Common myeloid progenitor, CD34-positive (primary cell): ENCODE measurements around the gene PLEKHA3.
"Not testable (repeated sequence)": the region's sequence is repeated elsewhere in the genome, so short reads cannot be mapped to it uniquely, and the experiment has no call there.

Source experiments
- CTCF ChIA-PET: fragments of 350-600 bp; sonication (Branson Sonifier 250); formaldehyde crosslinking; loops from one replicate; lab custom pipeline; 2021; ENCODE audit warnings: antibody characterized with exemption; lab: Charles Lee
- POLR2A ChIA-PET: fragments of 350-600 bp; sonication (Branson Sonifier 250); formaldehyde crosslinking; loops from one replicate; lab custom pipeline; 2021; ENCODE audit warnings: antibody characterized with exemption; lab: Charles Lee
- DNase-seq, 3 donors: peaks; one replicate each; pipeline versions ENCODE4 v3.0.0 to v3.0.0-alpha.2; 2013
- H3K27ac ChIP-seq, 2 experiments: 1 replicate in 1 of 2; 2 replicates in 1 of 2; pipeline ENCODE4 v1.7.0; 2013; ENCODE audit warnings: inconsistent platforms in 2 of 2, low read length in 2 of 2, mild to moderate bottlenecking in 2 of 2, low read depth in 1 of 2, moderate library complexity in 1 of 2; ENCODE audit not compliant: severe bottlenecking in 2 of 2, insufficient read depth in 1 of 2, poor library complexity in 1 of 2
- H3K27me3 ChIP-seq, 5 experiments: replicated peaks in 2 of 5; 1 replicate in 3 of 5; 2 replicates in 2 of 5; pipeline versions ENCODE4 v1.6.1 to v1.7.0; 2013; ENCODE audit warnings: low read length in 4 of 5, mild to moderate bottlenecking in 2 of 5, moderate library complexity in 2 of 5, inconsistent platforms in 1 of 5; ENCODE audit not compliant: insufficient read depth in 5 of 5, control insufficient read depth in 4 of 5
- H3K36me3 ChIP-seq, 4 experiments: 1 replicate in 2 of 4; 2 replicates in 2 of 4; pipeline versions ENCODE4 v1.6.1 to v1.7.0; 2013; ENCODE audit warnings: low read length in 3 of 4, control low read depth in 1 of 4, mild to moderate bottlenecking in 1 of 4; ENCODE audit not compliant: control insufficient read depth in 4 of 4, insufficient read depth in 4 of 4
- H3K4me1 ChIP-seq, 4 experiments: 1 replicate in 3 of 4; 2 replicates in 1 of 4; pipeline versions ENCODE4 v1.6.1 to v1.7.1; 2013; ENCODE audit warnings: low read length in 3 of 4, mild to moderate bottlenecking in 3 of 4, control low read depth in 1 of 4, inconsistent platforms in 1 of 4, moderate library complexity in 1 of 4; ENCODE audit not compliant: control insufficient read depth in 4 of 4, insufficient read depth in 4 of 4; ENCODE audit errors: control extremely low read depth in 1 of 4
- H3K4me3 ChIP-seq, 7 experiments: 1 replicate in 4 of 7; 2 replicates in 3 of 7; pipeline versions ENCODE4 v1.5.1 to v1.7.0; 2013; ENCODE audit warnings: mild to moderate bottlenecking in 7 of 7, low read length in 6 of 7, moderate library complexity in 6 of 7, inconsistent platforms in 2 of 7, low read depth in 2 of 7, control low read depth in 1 of 7; ENCODE audit not compliant: insufficient read depth in 4 of 7, control insufficient read depth in 1 of 7; ENCODE audit errors: extremely low read depth in 1 of 7
- H3K9me3 ChIP-seq, 5 experiments: 1 replicate in 4 of 5; 2 replicates in 1 of 5; pipeline versions ENCODE4 v1.6.1 to v1.7.1; 2013; ENCODE audit warnings: low read length in 4 of 5, mild to moderate bottlenecking in 2 of 5, inconsistent platforms in 1 of 5, low read depth in 1 of 5, moderate library complexity in 1 of 5; ENCODE audit not compliant: control insufficient read depth in 4 of 5, insufficient read depth in 2 of 5; ENCODE audit errors: control extremely low read depth in 1 of 5
- WGBS: methylation state at CpG from one replicate; pipeline ENCODE4 v1.1.5; 2013; ENCODE audit not compliant: insufficient coverage; 5-methylcytosine and 5-hydroxymethylcytosine counted together

The PLEKHA3 gene

DNA sequence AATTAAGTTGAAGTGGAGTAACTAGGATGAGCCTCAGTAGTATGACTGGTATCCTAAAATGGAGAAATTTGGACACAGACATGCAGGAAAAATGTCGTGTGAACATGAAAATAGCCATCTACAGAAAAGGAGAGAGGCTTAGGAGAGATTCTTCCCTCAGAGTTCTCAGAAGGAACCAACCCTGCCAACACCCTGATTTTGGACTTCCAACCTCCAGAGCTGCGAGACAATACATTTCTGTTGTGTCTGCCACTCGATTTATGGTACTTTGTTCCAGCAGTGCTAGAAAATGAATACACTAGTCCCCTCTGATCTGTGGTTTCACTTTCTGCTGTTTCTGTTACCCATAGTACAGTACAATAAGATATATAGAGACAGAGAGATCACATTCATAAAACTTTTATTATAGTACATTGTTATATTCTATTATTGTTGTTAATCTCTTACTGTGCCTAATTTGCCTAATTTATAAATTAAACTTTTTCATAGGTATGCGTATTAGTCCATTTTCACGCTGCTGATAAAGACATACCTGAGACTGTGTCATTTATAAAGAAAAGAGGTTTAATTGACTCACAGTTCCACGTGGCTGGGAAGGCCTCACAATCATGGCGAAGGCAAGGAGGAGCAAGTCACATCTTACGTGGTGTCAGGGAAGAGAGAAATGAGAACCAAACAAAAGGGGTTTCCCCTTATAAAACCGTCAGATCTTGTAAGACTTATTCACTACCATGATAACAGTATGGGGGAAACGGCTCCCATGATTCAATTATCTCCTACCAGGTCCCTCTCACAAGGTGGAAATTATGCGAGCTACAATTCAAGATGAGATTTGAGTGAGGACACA lies 41.3 kb downstream of the PLEKHA3 start:
- POLR2A ChIA-PET = no interaction called here
- WGBS = 97% methylated on average over 9 of the region's 11 CpGs
- H3K9me3 ChIP-seq = no peaks in the 10 kb centered on the region
- CTCF ChIA-PET = interaction anchor here (1.2 kb wide), 1 partner anchor 19 kb away, joined by 3 read pairs; no protein-coding TSS in a partner anchor
- H3K27ac ChIP-seq = no peak overlapping the region
- no peak overlapping the region for H3K4me3 ChIP-seq
- peaks cover 0 to 13% (median 10%) of the 10 kb centered on the region in 4 experiments for H3K36me3 ChIP-seq
- H3K27me3 ChIP-seq = no peaks in the 10 kb centered on the region
- peaks cover 5 to 14% (median 9%) of the 10 kb centered on the region in 4 experiments for H3K4me1 ChIP-seq
- no peak for DNase-seq

DNA sequence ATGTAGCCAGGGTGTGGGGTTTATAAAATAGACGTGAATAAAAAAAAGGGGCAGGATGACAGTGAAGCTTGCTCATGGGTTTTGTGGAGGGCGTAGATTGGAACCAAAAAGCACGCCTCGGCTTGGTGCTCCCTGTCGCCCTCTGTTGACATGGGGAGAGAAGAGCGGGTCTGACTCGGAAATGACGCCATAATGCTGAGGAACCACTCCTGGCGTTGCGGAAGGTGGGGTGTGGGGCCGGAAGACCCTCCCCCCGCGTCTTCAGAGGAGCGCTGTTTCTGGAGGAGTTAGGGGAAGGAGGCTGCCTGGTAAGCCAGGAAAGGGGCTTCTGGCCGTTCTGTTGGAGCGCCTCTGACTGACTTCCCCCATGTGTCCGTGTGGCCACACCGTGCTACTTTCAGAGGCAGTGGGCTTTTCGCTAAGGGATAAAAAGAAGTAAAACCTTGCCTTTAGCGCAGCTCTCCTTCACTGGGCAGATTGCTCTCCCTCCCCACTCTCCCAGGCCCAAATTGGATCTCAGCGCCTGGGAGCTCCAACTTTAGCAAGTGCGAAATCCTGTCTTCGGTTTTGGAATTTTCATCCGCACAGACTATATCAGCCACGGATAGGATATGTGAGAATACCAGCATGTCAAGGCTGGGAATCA lies 42.8 kb downstream of the PLEKHA3 start:
- peaks cover 3 to 12% (median 8%) of the 10 kb centered on the region in 4 experiments for H3K36me3 ChIP-seq
- DNase-seq = peak; percentile 92 to 95 (median 95)
- no peaks in the 10 kb centered on the region for H3K27me3 ChIP-seq
- 22% methylated on average over 22 of the region's 25 CpGs for WGBS
- H3K4me1 ChIP-seq = peaks cover 5 to 14% (median 9%) of the 10 kb centered on the region in 4 experiments
- H3K27ac ChIP-seq = peak overlapping the region; percentile 64 to 88
- no peaks in the 10 kb centered on the region for H3K9me3 ChIP-seq
- CTCF ChIA-PET = interaction anchor here (0.8 to 1.9 kb wide), 5 partner anchors 9 to 218 kb away, joined by 3 to 4 read pairs (median 3); no protein-coding TSS in a partner anchor
- H3K4me3 ChIP-seq = peak overlapping the region; percentile 60 to 90 (median 84)
- POLR2A ChIA-PET = interaction anchor here (0.6 kb wide), 1 partner anchor 584 kb away, joined by 5 read pairs; no protein-coding TSS in a partner anchor

- CTCF ChIA-PET = interaction anchor here (1.1 to 1.9 kb wide), 3 partner anchors 10 to 126 kb away, joined by 3 to 4 read pairs (median 3); no protein-coding TSS in a partner anchor
- H3K27ac ChIP-seq = peak overlapping the region; percentile 64 to 88
- peak overlapping the region; percentile 60 to 90 (median 84) for H3K4me3 ChIP-seq
- POLR2A ChIA-PET = interaction anchor here (0.6 kb wide), 1 partner anchor 1480 kb away, joined by 3 read pairs; no protein-coding TSS in a partner anchor
- H3K36me3 ChIP-seq = peaks cover 2 to 8% (median 5%) of the 10 kb centered on the region in 4 experiments
- no peaks in the 10 kb centered on the region for H3K9me3 ChIP-seq
- H3K27me3 ChIP-seq = no peaks in the 10 kb centered on the region
- DNase-seq = peak in 2 of 3 donors; percentile 25 to 34
- peaks cover 5 to 14% (median 9%) of the 10 kb centered on the region in 4 experiments for H3K4me1 ChIP-seq
- WGBS = 53% methylated on average over 6 of the region's 8 CpGs
Observed at GRCh38 chr2:178523596-178524134, 43.4 kb downstream of the PLEKHA3 start.

GRCh38 chr2:178525010-178525409 lies 44.8 kb downstream of the PLEKHA3 start:
- H3K36me3 ChIP-seq, H3K4me3 ChIP-seq, DNase-seq, H3K27ac ChIP-seq, POLR2A ChIA-PET, H3K9me3 ChIP-seq, H3K27me3 ChIP-seq, CTCF ChIA-PET: not testable (repeated sequence)
- peaks cover 6 to 14% (median 11%) of the 10 kb centered on the region in 4 experiments for H3K4me1 ChIP-seq
- no CpG with 5 or more reads among the region's 5 CpGs for WGBS

DNA sequence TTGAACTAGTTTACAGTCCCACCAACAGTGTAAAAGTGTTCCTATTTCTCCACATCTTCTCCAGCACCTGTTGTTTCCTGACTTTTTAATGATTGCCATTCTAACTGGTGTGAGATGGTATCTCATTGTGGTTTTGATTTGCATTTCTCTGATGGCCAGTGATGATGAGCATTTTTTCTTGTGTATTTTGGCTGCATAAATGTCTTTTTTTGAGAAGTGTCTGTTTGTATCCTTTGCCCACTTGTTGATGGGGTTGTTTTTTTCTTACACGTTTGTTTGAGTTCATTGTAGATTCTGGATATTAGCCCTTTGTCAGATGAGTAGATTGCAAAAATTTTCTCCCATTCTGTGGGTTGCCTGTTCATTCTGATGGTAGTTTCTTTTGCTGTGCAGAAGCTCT lies 45.2 kb downstream of the PLEKHA3 start:
- DNase-seq, CTCF ChIA-PET, H3K27ac ChIP-seq, H3K36me3 ChIP-seq, H3K27me3 ChIP-seq, POLR2A ChIA-PET, H3K9me3 ChIP-seq, H3K4me3 ChIP-seq: not testable (repeated sequence)
- no CpG with 5 or more reads among the region's 1 CpG for WGBS
- H3K4me1 ChIP-seq = peaks cover 6 to 18% (median 11%) of the 10 kb centered on the region in 4 experiments

- Histone ChIP-seq H3K4me3 (no peak overlapping the region), H3K27ac (no peak overlapping the region), H3K36me3 (peaks cover 0 to 9% (median 4%) of the 10 kb centered on the region in 4 experiments), H3K27me3 (no peaks in the 10 kb centered on the region), H3K9me3 (no peaks in the 10 kb centered on the region), H3K4me1 (peaks cover 6 to 25% (median 11%) of the 10 kb centered on the region in 4 experiments)
- no peak for DNase-seq
- POLR2A ChIA-PET = no interaction called here
- WGBS = 92% methylated on average over 2 of the region's 4 CpGs
- CTCF ChIA-PET = no interaction called here
Observed at GRCh38 chr2:178526256-178526655, 46.0 kb downstream of the PLEKHA3 start.
